IMR-90 (cell line): ENCODE results near the gene EFHC1. TPM values are rescaled to one million over a fixed set of nuclear protein-coding genes. Genes with fewer than 3 reads are reported as not detected.
A peak's percentile ranks its signal among the peaks of the same experiment; 100 is the strongest.

Source experiments
- ATAC-seq: fragments of 200-7000 bp; cut with Tn5 transposase; 2 replicates; pipeline ENCODE4 v1.9.1; 2020; ENCODE audit warnings: low read depth, mild to moderate bottlenecking, moderate library complexity
- BruUV-seq: library from RNA; stranded (reverse); fragments of 400-500 nt; replicated peaks from 2 replicates; lab custom pipeline; 2021; lab: Mats Ljungman, UMichigan
- CTCF ChIA-PET: fragments of 300-600 bp; formaldehyde crosslinking; extraction: SDS; loops from one replicate; lab custom pipeline; 2021; ENCODE audit warnings: antibody characterized with exemption; lab: Yijun Ruan, JAX
- POLR2A ChIA-PET: fragments of 300-600 bp; sonication (Branson Sonifier 250); formaldehyde crosslinking; loops from one replicate; lab custom pipeline; 2022; ENCODE audit warnings: antibody characterized with exemption; ENCODE audit not compliant: unreplicated experiment; lab: Charles Lee
- DNase-seq: peaks from one replicate; pipeline ENCODE4 v3.0.0; 2013
- H2AFZ ChIP-seq: replicated peaks from 2 replicates; pipeline ENCODE3; 2013; ENCODE audit warnings: low read length, mild to moderate bottlenecking; ENCODE audit not compliant: poor library complexity
- H2AK5ac ChIP-seq: 2 replicates; pipeline ENCODE4 v1.6.1; 2013; ENCODE audit warnings: low read depth, low read length, inconsistent platforms
- H2AK9ac ChIP-seq: replicated peaks from 2 replicates; pipeline ENCODE3; 2013; ENCODE audit warnings: mild to moderate bottlenecking, low read depth, low read length, moderate library complexity; ENCODE audit not compliant: poor library complexity
- H2BK120ac ChIP-seq: 2 replicates; pipeline ENCODE4 v1.6.1; 2013; ENCODE audit warnings: low read depth, low read length, inconsistent platforms
- H2BK15ac ChIP-seq: 3 replicates; pipeline ENCODE4 v1.6.1; 2013; ENCODE audit warnings: low read depth, low read length, inconsistent platforms
- H2BK20ac ChIP-seq: 2 replicates; pipeline ENCODE4 v1.6.1; 2013; ENCODE audit warnings: low read depth, mild to moderate bottlenecking, inconsistent platforms, low read length, moderate library complexity
- H2BK5ac ChIP-seq: 2 replicates; pipeline ENCODE4 v1.6.1; 2013; ENCODE audit warnings: mild to moderate bottlenecking, low read depth, low read length, inconsistent platforms; ENCODE audit not compliant: poor library complexity, severe bottlenecking
- H3K14ac ChIP-seq: replicated peaks from 2 replicates; pipeline ENCODE4 v1.6.1; 2013; ENCODE audit warnings: low read depth, low read length, inconsistent platforms
- H3K18ac ChIP-seq: 2 replicates; pipeline ENCODE4 v1.6.1; 2013; ENCODE audit warnings: low read depth, low read length, control low read depth
- H3K23ac ChIP-seq: 2 replicates; pipeline ENCODE4 v1.6.1; 2013; ENCODE audit warnings: low read depth, low read length, inconsistent platforms
- H3K27ac ChIP-seq: 2 replicates; pipeline ENCODE4 v1.5.1; 2013; ENCODE audit warnings: mild to moderate bottlenecking, control low read depth, low read length; ENCODE audit not compliant: insufficient read depth
- H3K27me3 ChIP-seq: 2 replicates; pipeline ENCODE4 v1.6.1; 2013; ENCODE audit warnings: low read length; ENCODE audit not compliant: control insufficient read depth, insufficient read depth
- H3K36me3 ChIP-seq: 2 replicates; pipeline ENCODE4 v1.6.1; 2013; ENCODE audit warnings: low read length, mixed read lengths; ENCODE audit not compliant: control insufficient read depth, insufficient read depth
- H3K4ac ChIP-seq: 2 replicates; pipeline ENCODE4 v1.6.1; 2013; ENCODE audit warnings: low read depth, low read length, inconsistent platforms
- H3K4me1 ChIP-seq: 2 replicates; pipeline ENCODE4 v1.6.1; 2013; ENCODE audit warnings: low read length, mixed read lengths; ENCODE audit not compliant: control insufficient read depth, insufficient read depth
- H3K4me2 ChIP-seq: 2 replicates; pipeline ENCODE4 v1.6.1; 2013; ENCODE audit warnings: low read depth, mild to moderate bottlenecking, control low read depth, low read length, moderate library complexity
- H3K4me3 ChIP-seq: 2 replicates; pipeline ENCODE4 v1.5.1; 2013; ENCODE audit warnings: low read depth, mild to moderate bottlenecking, control low read depth, low read length, moderate library complexity; ENCODE audit not compliant: insufficient read depth
- H3K56ac ChIP-seq: 2 replicates; pipeline ENCODE4 v1.6.1; 2013; ENCODE audit warnings: low read length, inconsistent platforms; ENCODE audit not compliant: insufficient read depth; ENCODE audit errors: extremely low read depth
- H3K79me1 ChIP-seq, 2 experiments: 2 replicates each; pipeline ENCODE4 v1.6.1; 2013; ENCODE audit warnings: low read length in 2 of 2, inconsistent platforms in 1 of 2, low read depth in 1 of 2
- H3K9ac ChIP-seq: 2 replicates; pipeline ENCODE4 v1.6.1; 2013; ENCODE audit warnings: low read depth, low read length, control low read depth
- H3K9me1 ChIP-seq: 2 replicates; pipeline ENCODE4 v1.6.1; 2013; ENCODE audit warnings: low read length, inconsistent platforms; ENCODE audit not compliant: insufficient read depth
- H3K9me3 ChIP-seq: 2 replicates; pipeline ENCODE4 v1.6.1; 2013; ENCODE audit warnings: low read length; ENCODE audit not compliant: control insufficient read depth, insufficient read depth
- H4K20me1 ChIP-seq: 2 replicates; pipeline ENCODE4 v1.6.1; 2013; ENCODE audit warnings: low read length, inconsistent platforms; ENCODE audit not compliant: insufficient read depth
- H4K5ac ChIP-seq: 2 replicates; pipeline ENCODE4 v1.6.1; 2013; ENCODE audit warnings: mild to moderate bottlenecking, low read depth, low read length, control low read depth
- H4K8ac ChIP-seq, 2 experiments: 2 replicates each; pipeline ENCODE4 v1.6.1; 2013; ENCODE audit warnings: low read depth in 2 of 2, low read length in 2 of 2, control low read depth in 1 of 2, inconsistent platforms in 1 of 2
- H4K91ac ChIP-seq: 2 replicates; pipeline ENCODE4 v1.6.1; 2013; ENCODE audit warnings: low read depth, low read length, inconsistent platforms; ENCODE audit not compliant: insufficient read depth
- BHLHE40 ChIP-seq: fragments of 150-350 bp; IDR thresholded peaks from 2 replicates; pipeline ENCODE4 v1.6.1; 2016; ENCODE audit warnings: mild to moderate bottlenecking, low read depth, low read length
- CEBPB ChIP-seq: IDR thresholded peaks from 2 replicates; pipeline ENCODE4 v1.6.1; 2012; ENCODE audit warnings: low read depth, low read length, improper control_type of control experiment
- FOS ChIP-seq: fragments of 150-350 bp; IDR thresholded peaks from 2 replicates; pipeline ENCODE4 v1.6.1; 2016; ENCODE audit warnings: low read depth, low read length
- MAFK ChIP-seq: IDR thresholded peaks from 2 replicates; pipeline ENCODE4 v1.6.1; 2012; ENCODE audit warnings: low read depth, low read length, improper control_type of control experiment
- MXI1 ChIP-seq: IDR thresholded peaks from 2 replicates; pipeline ENCODE4 v1.6.1; 2012; ENCODE audit warnings: low read depth, mild to moderate bottlenecking, low read length, moderate library complexity, borderline replicate concordance
- NFE2L2 ChIP-seq: fragments of 150-350 bp; IDR thresholded peaks from 2 replicates; pipeline ENCODE4 v1.6.1; 2016; ENCODE audit warnings: low read depth, mild to moderate bottlenecking, low read length
- POLR2A ChIP-seq: IDR thresholded peaks from 2 replicates; pipeline ENCODE4 v1.6.1; 2012; ENCODE audit warnings: mild to moderate bottlenecking, low read depth, low read length
- RAD21 ChIP-seq: IDR thresholded peaks from 2 replicates; pipeline ENCODE4 v1.6.1; 2012; ENCODE audit warnings: low read length, improper control_type of control experiment
- RCOR1 ChIP-seq: IDR thresholded peaks from 2 replicates; pipeline ENCODE4 v1.6.1; 2012; ENCODE audit warnings: mild to moderate bottlenecking, low read length, improper control_type of control experiment; ENCODE audit not compliant: insufficient replicate concordance
- RFX5 ChIP-seq: IDR thresholded peaks from 2 replicates; pipeline ENCODE4 v1.8.0; 2012; ENCODE audit warnings: low read depth, mild to moderate bottlenecking, low read length, moderate library complexity
- SMC3 ChIP-seq: fragments of 150-350 bp; IDR thresholded peaks from 2 replicates; pipeline ENCODE4 v1.6.1; 2016; ENCODE audit warnings: low read depth, mild to moderate bottlenecking, antibody characterized with exemption, low read length, moderate library complexity
- WGBS, 2 experiments: methylation state at CpG; one replicate each; pipeline versions ENCODE4 v1.1.5 to v1.1.7; 2013; ENCODE audit warnings: missing lambda C conversion rate in 2 of 2; ENCODE audit not compliant: insufficient read length in 1 of 2; ENCODE audit errors: extremely low coverage in 2 of 2; 5-methylcytosine and 5-hydroxymethylcytosine counted together
- dilution Hi-C: fragments of 300-500 bp; cut with HindIII; formaldehyde crosslinking; loops from one replicate; pipeline ENCODE4 v1.14.3; 2018; ENCODE audit warnings: low sequenced_read_pairs; ENCODE audit not compliant: unreplicated experiment
- in situ Hi-C: fragments of 300-500 bp; cut with MboI; formaldehyde crosslinking; loops from 3 replicates; pipeline ENCODE4 v1.14.3; 2019; ENCODE audit warnings: low sequenced_read_pairs, inconsistent platforms, mixed read lengths
- intact Hi-C: fragments of 100-400 bp; cut with micrococcal nuclease; formaldehyde crosslinking; loops from 2 replicates; pipeline ENCODE4 v1.10.0; 2022
- polyA plus RNA-seq, 3 experiments: library from polyadenylated mRNA; depleted of rRNA; stranded (reverse); fragments of >200 nt; gene quantifications; 2 replicates each; pipeline ENCODE4 v1.2.3, GENCODE V29; 2012; ENCODE audit warnings: low replicate concordance in 1 of 3
- total RNA-seq: library from RNA; depleted of rRNA; stranded (reverse); fragments of >200 nt; gene quantifications from 2 replicates; pipeline ENCODE4 v1.2.3, GENCODE V29; 2012
- TF ChIP-seq, protein P1 (sequence below): fragments of 150-350 bp; IDR thresholded peaks from 2 replicates; pipeline ENCODE4 v1.6.1; 2016; ENCODE audit warnings: low read depth, mild to moderate bottlenecking, low read length, moderate library complexity, borderline replicate concordance
- TF ChIP-seq, protein P2 (sequence below): conservative IDR thresholded peaks from 2 replicates; pipeline ENCODE4 v1.5.1; 2012; ENCODE audit warnings: mild to moderate bottlenecking, low read depth, low read length, improper control_type of control experiment
- TF ChIP-seq, protein P3 (sequence below): fragments of 150-350 bp; IDR thresholded peaks from 2 replicates; pipeline ENCODE4 v1.6.1; 2017; ENCODE audit warnings: mild to moderate bottlenecking, antibody characterized with exemption, low read length, low read depth

The EFHC1 gene
- total and polyA plus RNA-seq, 2 of the 4 experiments (the other 2 are of a cell fraction): 14.0 to 23.0 TPM

DNA sequence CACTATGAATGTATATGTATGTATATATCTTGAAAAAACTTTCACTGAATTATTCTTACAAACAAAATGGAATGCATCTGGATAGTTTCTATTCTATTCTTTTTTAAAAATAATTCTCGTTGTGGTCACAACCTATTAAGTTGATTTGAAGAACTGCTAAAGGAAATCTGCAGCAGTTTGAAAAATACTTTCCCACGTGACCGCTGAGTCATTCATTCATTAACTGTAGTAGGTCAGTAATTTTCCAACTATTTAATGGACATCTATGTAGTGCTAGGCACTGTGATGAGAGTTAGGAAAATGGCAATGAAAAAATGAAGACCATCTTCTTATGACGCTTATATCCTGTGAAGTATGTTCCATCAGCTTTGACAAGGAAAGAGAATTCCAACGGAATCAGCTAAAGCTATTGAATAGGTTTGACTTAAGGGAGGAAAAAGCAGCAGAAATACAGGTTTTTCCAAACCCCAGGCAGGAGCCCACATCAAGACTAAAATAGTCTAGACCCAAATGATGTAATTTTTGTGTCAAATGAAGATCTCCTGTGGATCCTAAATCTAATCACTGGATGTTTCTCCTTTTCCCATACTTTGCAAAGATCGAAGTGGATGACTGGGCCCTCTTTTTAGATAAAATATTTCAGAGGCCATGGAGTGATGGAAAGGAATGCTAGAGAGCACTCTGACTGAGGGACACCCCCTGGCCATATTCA is 4.1 kb upstream of the EFHC1 start:
- Histone ChIP-seq H4K5ac (no peak overlapping the region), H3K9ac (no peak overlapping the region), H3K23ac (no peak overlapping the region), H3K4me2 (no peak overlapping the region), H3K18ac (no peak overlapping the region), H2BK120ac (peak overlapping the region; percentile 18; the same call in 1 of the 2 replicates), H3K9me1 (peaks cover 13% of the 10 kb centered on the region), H3K27me3 (no peaks in the 10 kb centered on the region), H2BK15ac (no peak overlapping the region; the same call in 2 of the 3 replicates), H2AK9ac (no peak overlapping the region), H2AFZ (peak overlapping the region; percentile 54), H3K4me1 (peaks cover 13% of the 10 kb centered on the region), H2AK5ac (peak overlapping the region; percentile 79; the same call in 1 of the 2 replicates), H3K27ac (no peak overlapping the region), H4K91ac (no peak overlapping the region; the same call in 1 of the 2 replicates), H3K36me3 (no peaks in the 10 kb centered on the region), H3K4ac (peak overlapping the region; percentile 2; the same call in 1 of the 2 replicates), H3K14ac (no peak overlapping the region), H4K20me1 (no peaks in the 10 kb centered on the region), H4K8ac (0 out of 4 replicates have a peak overlapping the region, but pooled peaks of 1 of the 2 experiments have one; percentile 7), H3K79me1 (peaks cover 9 to 19% of the 10 kb centered on the region in 2 experiments; a peak in 3 of 4 replicates), H2BK5ac (peak overlapping the region; percentile 24), H3K56ac (no peak overlapping the region), H3K9me3 (no peaks in the 10 kb centered on the region), H2BK20ac (no peak overlapping the region), H3K4me3 (no peak overlapping the region)
- POLR2A ChIA-PET: no interaction called here
- peak; percentile 60 for DNase-seq
- intact Hi-C loops: loop anchor here (1.0 to 2.0 kb wide), 3 partner anchors 160 to 461 kb away; no protein-coding TSS in a partner anchor
- ATAC-seq: no peak
- BruUV-seq: no TSS peak
- dilution Hi-C loops: loop anchor here (25.0 kb wide), 1 partner anchor 246 kb away; the partner anchor contains the start of gene TMEM14A
- WGBS, 2 experiments: no CpG with 5 or more reads among the region's 6 CpGs
- in situ Hi-C loops: loop anchor here (5.0 kb wide), 2 partner anchors 181 to 246 kb away; no protein-coding TSS in a partner anchor
- CTCF ChIA-PET: interaction anchor here (0.8 to 2.6 kb wide), 7 partner anchors 9 to 247 kb away, joined by 3 to 23 read pairs (median 3); partner anchors contain the start of gene MCM3
- TF ChIP-seq CEBPB (no peak), FOS (no peak), SMC3 (no peak), RFX5 (no peak), MAFK (no peak), RCOR1 (no peak), MXI1 (no peak), BHLHE40 (no peak), POLR2A (no peak), NFE2L2 (peak; percentile 47; the same call in 1 of the 2 replicates), RAD21 (no peak)
- TF ChIP-seq, protein P1, sequence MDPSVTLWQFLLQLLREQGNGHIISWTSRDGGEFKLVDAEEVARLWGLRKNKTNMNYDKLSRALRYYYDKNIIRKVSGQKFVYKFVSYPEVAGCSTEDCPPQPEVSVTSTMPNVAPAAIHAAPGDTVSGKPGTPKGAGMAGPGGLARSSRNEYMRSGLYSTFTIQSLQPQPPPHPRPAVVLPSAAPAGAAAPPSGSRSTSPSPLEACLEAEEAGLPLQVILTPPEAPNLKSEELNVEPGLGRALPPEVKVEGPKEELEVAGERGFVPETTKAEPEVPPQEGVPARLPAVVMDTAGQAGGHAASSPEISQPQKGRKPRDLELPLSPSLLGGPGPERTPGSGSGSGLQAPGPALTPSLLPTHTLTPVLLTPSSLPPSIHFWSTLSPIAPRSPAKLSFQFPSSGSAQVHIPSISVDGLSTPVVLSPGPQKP: no peak
- TF ChIP-seq, protein P2, sequence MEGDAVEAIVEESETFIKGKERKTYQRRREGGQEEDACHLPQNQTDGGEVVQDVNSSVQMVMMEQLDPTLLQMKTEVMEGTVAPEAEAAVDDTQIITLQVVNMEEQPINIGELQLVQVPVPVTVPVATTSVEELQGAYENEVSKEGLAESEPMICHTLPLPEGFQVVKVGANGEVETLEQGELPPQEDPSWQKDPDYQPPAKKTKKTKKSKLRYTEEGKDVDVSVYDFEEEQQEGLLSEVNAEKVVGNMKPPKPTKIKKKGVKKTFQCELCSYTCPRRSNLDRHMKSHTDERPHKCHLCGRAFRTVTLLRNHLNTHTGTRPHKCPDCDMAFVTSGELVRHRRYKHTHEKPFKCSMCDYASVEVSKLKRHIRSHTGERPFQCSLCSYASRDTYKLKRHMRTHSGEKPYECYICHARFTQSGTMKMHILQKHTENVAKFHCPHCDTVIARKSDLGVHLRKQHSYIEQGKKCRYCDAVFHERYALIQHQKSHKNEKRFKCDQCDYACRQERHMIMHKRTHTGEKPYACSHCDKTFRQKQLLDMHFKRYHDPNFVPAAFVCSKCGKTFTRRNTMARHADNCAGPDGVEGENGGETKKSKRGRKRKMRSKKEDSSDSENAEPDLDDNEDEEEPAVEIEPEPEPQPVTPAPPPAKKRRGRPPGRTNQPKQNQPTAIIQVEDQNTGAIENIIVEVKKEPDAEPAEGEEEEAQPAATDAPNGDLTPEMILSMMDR: no peak
- TF ChIP-seq, protein P3, sequence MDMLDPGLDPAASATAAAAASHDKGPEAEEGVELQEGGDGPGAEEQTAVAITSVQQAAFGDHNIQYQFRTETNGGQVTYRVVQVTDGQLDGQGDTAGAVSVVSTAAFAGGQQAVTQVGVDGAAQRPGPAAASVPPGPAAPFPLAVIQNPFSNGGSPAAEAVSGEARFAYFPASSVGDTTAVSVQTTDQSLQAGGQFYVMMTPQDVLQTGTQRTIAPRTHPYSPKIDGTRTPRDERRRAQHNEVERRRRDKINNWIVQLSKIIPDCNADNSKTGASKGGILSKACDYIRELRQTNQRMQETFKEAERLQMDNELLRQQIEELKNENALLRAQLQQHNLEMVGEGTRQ: peak; percentile 90
